Measurements from ENCODE around the gene PRKCE. TPM values are rescaled to one million over a fixed set of nuclear protein-coding genes. Genes with fewer than 3 reads are reported as not detected.

Gene PRKCE
- total and polyA plus RNA-seq, 4 donors, result 2.5 to 38.6 (median 5.8) TPM

DNA sequence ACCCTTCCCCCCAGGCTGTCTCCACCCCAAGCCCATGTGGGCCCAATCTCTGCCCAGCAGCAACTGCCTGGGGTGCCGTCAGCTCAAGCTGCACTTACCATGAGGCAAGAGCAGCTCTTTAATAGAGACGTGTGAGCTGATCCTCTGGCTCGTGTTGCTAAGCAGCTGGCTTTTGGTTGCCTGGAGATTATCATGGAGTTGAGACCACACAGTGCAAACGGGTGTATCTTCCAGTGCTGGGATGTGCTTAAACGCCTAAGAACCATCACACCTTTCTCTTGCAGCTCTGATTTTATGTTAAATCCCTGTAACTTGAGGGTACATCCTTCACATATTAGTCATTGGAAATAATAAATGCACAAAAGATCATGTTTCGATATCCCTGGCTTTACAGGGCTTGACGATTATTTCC, 271.1 kb downstream of the PRKCE start:
- Histone ChIP-seq H3K4me1 (ENCODE audit: control insufficient read depth in 4 of 4, insufficient read depth in 4 of 4, low read length in 3 of 4) (peaks cover 3 to 11% (median 5%) of the 10 kb centered on the region in 4 donors), H3K27me3 (ENCODE audit: control insufficient read depth in 4 of 4, insufficient read depth in 4 of 4, low read length in 3 of 4) (no peaks in the 10 kb centered on the region), H3K9ac (ENCODE audit: low read depth in 1 of 2, low read length in 2 of 2) (no peak overlapping the region), H3K36me3 (ENCODE audit: control insufficient read depth in 4 of 4, insufficient read depth in 3 of 4, low read depth in 1 of 4, low read length in 3 of 4) (no peaks in the 10 kb centered on the region), H3K4me3 (ENCODE audit: low read depth in 1 of 3, low read length in 3 of 3) (no peak overlapping the region), H3K9me3 (ENCODE audit: control insufficient read depth in 4 of 4, low read length in 3 of 4) (no peaks in the 10 kb centered on the region), H3K27ac (ENCODE audit: low read depth in 1 of 2, low read length in 2 of 2) (no peak overlapping the region)
- WGBS, result 91% methylated on average over 7 of the region's 7 CpGs
- TF ChIP-seq HNF4A (conservative IDR thresholded peaks at IDR 0.05) (no peak), HNF4G (IDR thresholded peaks at IDR 0.05) (no peak), EGR1 (IDR thresholded peaks at IDR 0.05; ENCODE audit: low read depth in 2 of 2) (no peak)
- DNase-seq (ENCODE audit: low spot score), result no peak

DNA sequence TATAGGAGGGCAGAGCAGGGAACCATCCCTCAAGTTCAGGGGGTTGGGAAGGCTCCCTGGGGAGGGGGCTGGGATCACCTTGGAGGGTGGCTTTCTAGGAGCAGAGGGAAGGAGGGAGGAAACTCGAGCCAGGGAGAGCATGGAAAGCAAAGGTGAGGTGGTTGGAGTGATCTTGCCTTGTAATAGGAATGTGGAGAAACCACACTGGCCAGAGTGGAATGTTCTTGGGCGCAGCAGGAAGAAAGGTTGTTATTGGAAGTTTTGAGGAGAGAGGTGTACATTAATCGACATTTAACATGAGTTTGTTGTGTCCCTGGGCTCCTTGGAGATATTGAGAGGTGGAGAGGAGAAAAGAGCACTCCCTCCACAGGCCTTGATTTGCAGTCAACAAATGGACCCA, 272.2 kb downstream of the PRKCE start:
- Histone ChIP-seq H3K9me3 (ENCODE audit: control insufficient read depth in 4 of 4, low read length in 3 of 4) (no peaks in the 10 kb centered on the region), H3K9ac (ENCODE audit: low read depth in 1 of 2, low read length in 2 of 2) (no peak overlapping the region), H3K4me3 (ENCODE audit: low read depth in 1 of 3, low read length in 3 of 3) (no peak overlapping the region), H3K36me3 (ENCODE audit: control insufficient read depth in 4 of 4, insufficient read depth in 3 of 4, low read depth in 1 of 4, low read length in 3 of 4) (no peaks in the 10 kb centered on the region), H3K27ac (ENCODE audit: low read depth in 1 of 2, low read length in 2 of 2) (no peak overlapping the region), H3K4me1 (ENCODE audit: control insufficient read depth in 4 of 4, insufficient read depth in 4 of 4, low read length in 3 of 4) (peaks cover 3 to 11% (median 5%) of the 10 kb centered on the region in 4 donors), H3K27me3 (ENCODE audit: control insufficient read depth in 4 of 4, insufficient read depth in 4 of 4, low read length in 3 of 4) (no peaks in the 10 kb centered on the region)
- 88% methylated on average over 3 of the region's 3 CpGs for whole genome bisulfite sequencing
- TF ChIP-seq FOXA2 (IDR thresholded peaks at IDR 0.05), result no peak
- DNase-seq (ENCODE audit: low spot score), result no peak

DNA sequence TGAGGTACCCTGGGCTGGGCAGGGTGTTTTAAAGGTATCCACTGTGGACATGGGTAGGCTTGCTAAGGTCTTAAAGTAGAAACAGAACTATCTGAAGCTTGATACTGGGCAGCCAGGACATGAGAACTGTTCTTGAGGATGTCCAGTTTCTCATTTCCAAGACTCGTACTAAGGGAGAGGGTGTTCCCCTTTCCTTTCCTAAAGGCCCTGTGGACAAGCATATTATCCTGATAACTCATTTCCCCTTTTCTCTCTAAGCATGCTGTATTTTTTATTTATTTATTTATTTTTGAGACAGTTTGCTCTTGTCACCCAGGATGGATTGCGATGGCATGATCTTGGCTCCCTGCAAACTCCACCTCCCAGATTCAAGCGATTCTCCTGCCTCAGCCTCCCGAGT, 273.6 kb downstream of the PRKCE start:
- no peak overlapping the region for H3K27ac ChIP-seq (ENCODE audit: low read depth in 1 of 2, low read length in 2 of 2)

DNA sequence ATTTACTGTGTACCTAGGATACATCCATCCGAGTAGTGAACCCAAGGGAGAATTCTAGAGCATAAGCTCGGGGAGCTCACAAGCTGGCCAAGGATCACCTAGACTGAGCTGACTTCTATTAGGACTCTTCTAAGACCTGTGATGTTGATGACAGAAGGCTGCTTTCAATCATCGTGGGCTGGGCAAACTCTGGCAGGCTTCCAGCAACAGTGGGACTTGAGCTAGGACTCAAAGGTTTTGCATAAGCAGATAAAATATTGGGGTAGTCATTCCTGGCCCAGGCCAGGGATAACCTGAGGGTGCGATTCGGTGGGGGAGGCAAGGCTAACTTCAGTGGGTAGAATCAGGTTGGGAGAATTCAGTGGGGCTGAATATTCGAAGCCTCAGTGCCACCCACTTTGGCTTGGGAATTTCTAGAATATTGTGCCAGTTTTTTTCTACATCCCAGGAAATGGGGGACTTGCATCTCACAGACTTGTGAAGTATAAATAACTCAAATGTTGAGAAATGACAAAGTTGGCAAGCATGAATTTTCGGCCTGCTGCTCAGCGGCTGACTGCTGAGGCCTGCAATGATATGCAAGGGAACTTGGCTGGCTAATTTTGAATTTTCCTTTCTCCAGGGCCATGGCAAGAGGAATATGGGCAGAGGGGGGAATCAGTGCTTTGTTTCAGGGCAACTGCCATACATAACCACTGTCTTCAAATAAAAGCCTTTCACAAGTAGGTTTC, 274.3 kb downstream of the PRKCE start:
- no peak overlapping the region for H3K27ac ChIP-seq (ENCODE audit: low read depth in 1 of 2, low read length in 2 of 2)
- H3K9ac ChIP-seq (ENCODE audit: low read depth in 1 of 2, low read length in 2 of 2), result no peak overlapping the region
- H3K4me1 ChIP-seq (ENCODE audit: control insufficient read depth in 4 of 4, insufficient read depth in 4 of 4, low read length in 3 of 4), result no peaks in the 10 kb centered on the region
- no peaks in the 10 kb centered on the region for H3K36me3 ChIP-seq (ENCODE audit: control insufficient read depth in 4 of 4, insufficient read depth in 3 of 4, low read depth in 1 of 4, low read length in 3 of 4)
- H3K4me3 ChIP-seq (ENCODE audit: low read depth in 1 of 3, low read length in 3 of 3), result no peak overlapping the region
- no peak for DNase-seq (ENCODE audit: low spot score)
- 90% methylated on average over 8 of the region's 8 CpGs for WGBS
- H3K9me3 ChIP-seq (ENCODE audit: control insufficient read depth in 4 of 4, low read length in 3 of 4), result no peaks in the 10 kb centered on the region
- TF ChIP-seq RXRA (IDR thresholded peaks at IDR 0.05) (no peak), HNF4G (IDR thresholded peaks at IDR 0.05) (no peak), HNF4A (conservative IDR thresholded peaks at IDR 0.05) (no peak), TAF1 (conservative IDR thresholded peaks at IDR 0.05) (no peak), GABPA (IDR thresholded peaks at IDR 0.05 in 1 of 2, conservative IDR thresholded peaks at IDR 0.05 in 1 of 2) (no peak), RAD21 (IDR thresholded peaks at IDR 0.05) (no peak), SP1 (IDR thresholded peaks at IDR 0.05) (no peak), FOXA1 (IDR thresholded peaks at IDR 0.05) (no peak)
- TF ChIP-seq, protein P1, sequence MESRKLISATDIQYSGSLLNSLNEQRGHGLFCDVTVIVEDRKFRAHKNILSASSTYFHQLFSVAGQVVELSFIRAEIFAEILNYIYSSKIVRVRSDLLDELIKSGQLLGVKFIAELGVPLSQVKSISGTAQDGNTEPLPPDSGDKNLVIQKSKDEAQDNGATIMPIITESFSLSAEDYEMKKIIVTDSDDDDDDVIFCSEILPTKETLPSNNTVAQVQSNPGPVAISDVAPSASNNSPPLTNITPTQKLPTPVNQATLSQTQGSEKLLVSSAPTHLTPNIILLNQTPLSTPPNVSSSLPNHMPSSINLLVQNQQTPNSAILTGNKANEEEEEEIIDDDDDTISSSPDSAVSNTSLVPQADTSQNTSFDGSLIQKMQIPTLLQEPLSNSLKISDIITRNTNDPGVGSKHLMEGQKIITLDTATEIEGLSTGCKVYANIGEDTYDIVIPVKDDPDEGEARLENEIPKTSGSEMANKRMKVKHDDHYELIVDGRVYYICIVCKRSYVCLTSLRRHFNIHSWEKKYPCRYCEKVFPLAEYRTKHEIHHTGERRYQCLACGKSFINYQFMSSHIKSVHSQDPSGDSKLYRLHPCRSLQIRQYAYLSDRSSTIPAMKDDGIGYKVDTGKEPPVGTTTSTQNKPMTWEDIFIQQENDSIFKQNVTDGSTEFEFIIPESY (IDR thresholded peaks at IDR 0.05), result no peak
- TF ChIP-seq, protein P2, sequence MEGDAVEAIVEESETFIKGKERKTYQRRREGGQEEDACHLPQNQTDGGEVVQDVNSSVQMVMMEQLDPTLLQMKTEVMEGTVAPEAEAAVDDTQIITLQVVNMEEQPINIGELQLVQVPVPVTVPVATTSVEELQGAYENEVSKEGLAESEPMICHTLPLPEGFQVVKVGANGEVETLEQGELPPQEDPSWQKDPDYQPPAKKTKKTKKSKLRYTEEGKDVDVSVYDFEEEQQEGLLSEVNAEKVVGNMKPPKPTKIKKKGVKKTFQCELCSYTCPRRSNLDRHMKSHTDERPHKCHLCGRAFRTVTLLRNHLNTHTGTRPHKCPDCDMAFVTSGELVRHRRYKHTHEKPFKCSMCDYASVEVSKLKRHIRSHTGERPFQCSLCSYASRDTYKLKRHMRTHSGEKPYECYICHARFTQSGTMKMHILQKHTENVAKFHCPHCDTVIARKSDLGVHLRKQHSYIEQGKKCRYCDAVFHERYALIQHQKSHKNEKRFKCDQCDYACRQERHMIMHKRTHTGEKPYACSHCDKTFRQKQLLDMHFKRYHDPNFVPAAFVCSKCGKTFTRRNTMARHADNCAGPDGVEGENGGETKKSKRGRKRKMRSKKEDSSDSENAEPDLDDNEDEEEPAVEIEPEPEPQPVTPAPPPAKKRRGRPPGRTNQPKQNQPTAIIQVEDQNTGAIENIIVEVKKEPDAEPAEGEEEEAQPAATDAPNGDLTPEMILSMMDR (IDR thresholded peaks at IDR 0.05; ENCODE audit: low read depth, low read length, missing input control), result no peak
- no peaks in the 10 kb centered on the region for H3K27me3 ChIP-seq (ENCODE audit: control insufficient read depth in 4 of 4, insufficient read depth in 4 of 4, low read length in 3 of 4)

More for the DNA sequence above, 273.6 kb downstream of the PRKCE start:
- Histone ChIP-seq H3K36me3 (ENCODE audit: control insufficient read depth in 4 of 4, insufficient read depth in 3 of 4, low read depth in 1 of 4, low read length in 3 of 4) (no peaks in the 10 kb centered on the region), H3K4me1 (ENCODE audit: control insufficient read depth in 4 of 4, insufficient read depth in 4 of 4, low read length in 3 of 4) (no peaks in the 10 kb centered on the region), H3K4me3 (ENCODE audit: low read depth in 1 of 3, low read length in 3 of 3) (no peak overlapping the region), H3K9ac (ENCODE audit: low read depth in 1 of 2, low read length in 2 of 2) (no peak overlapping the region), H3K27me3 (ENCODE audit: control insufficient read depth in 4 of 4, insufficient read depth in 4 of 4, low read length in 3 of 4) (no peaks in the 10 kb centered on the region), H3K9me3 (ENCODE audit: control insufficient read depth in 4 of 4, low read length in 3 of 4) (no peaks in the 10 kb centered on the region)
- 94% methylated on average over 4 of the region's 4 CpGs for WGBS
- TF ChIP-seq EGR1 (IDR thresholded peaks at IDR 0.05; ENCODE audit: low read depth in 2 of 2) (no peak), RAD21 (IDR thresholded peaks at IDR 0.05) (no peak)
- DNase-seq (ENCODE audit: low spot score), result no peak

Data from liver (tissue), 9 donors.